ENCODE measurements around the gene TUBAL3. TPM values are rescaled to one million over a fixed set of nuclear protein-coding genes. Genes with fewer than 3 reads are reported as not detected.

Gene TUBAL3
- total and polyA plus RNA-seq, 2 donors (not counting 3 experiments of a cell fraction or from before 2014, with no cell fraction given) = not detected

DNA sequence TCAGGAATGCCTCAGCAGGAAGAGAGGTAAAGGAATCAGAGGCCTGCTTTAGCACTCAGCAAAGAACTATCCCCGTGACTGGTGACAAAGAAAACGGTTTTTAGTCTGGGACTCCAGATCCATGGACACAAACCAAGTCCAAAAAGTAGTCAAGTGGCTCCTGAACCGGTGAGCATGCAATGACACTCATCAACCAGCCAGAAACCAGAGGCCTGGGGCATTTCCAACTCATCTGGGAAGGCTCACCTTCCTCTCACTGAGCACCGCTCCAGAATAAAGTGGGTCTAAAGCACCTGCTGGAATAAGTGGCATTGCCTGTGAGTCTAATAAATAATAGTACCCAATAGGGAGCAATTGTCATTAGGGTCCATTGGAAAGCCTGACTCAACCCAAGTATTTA, 57.7 kb downstream of the TUBAL3 start:
- H3K9ac ChIP-seq (replicated peaks; ENCODE audit: extremely low read depth, insufficient read depth, low read length) = no peak overlapping the region
- H2AFZ ChIP-seq (ENCODE audit: low read depth, low read length) = no peak overlapping the region
- no peak overlapping the region for H3K4me2 ChIP-seq (ENCODE audit: insufficient read depth, low read length)
- no peak overlapping the region for H3K4me3 ChIP-seq (replicated peaks in 1 of 3; ENCODE audit: insufficient read depth in 1 of 3, low read depth in 1 of 3, low read length in 3 of 3)
- intact Hi-C loops (cut with micrococcal nuclease) = no loop called here
- TF ChIP-seq POLR2A (IDR thresholded peaks at IDR 0.05; ENCODE audit: low read depth, low read length) = no peak
- TF ChIP-seq GATA2 (IDR thresholded peaks at IDR 0.05; ENCODE audit: insufficient read depth, insufficient read length, low read depth, low read length) = no peak
- TF ChIP-seq, protein P1, sequence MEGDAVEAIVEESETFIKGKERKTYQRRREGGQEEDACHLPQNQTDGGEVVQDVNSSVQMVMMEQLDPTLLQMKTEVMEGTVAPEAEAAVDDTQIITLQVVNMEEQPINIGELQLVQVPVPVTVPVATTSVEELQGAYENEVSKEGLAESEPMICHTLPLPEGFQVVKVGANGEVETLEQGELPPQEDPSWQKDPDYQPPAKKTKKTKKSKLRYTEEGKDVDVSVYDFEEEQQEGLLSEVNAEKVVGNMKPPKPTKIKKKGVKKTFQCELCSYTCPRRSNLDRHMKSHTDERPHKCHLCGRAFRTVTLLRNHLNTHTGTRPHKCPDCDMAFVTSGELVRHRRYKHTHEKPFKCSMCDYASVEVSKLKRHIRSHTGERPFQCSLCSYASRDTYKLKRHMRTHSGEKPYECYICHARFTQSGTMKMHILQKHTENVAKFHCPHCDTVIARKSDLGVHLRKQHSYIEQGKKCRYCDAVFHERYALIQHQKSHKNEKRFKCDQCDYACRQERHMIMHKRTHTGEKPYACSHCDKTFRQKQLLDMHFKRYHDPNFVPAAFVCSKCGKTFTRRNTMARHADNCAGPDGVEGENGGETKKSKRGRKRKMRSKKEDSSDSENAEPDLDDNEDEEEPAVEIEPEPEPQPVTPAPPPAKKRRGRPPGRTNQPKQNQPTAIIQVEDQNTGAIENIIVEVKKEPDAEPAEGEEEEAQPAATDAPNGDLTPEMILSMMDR (IDR thresholded peaks at IDR 0.05; ENCODE audit: extremely low read depth in 1 of 2, insufficient read depth in 1 of 2, low read depth in 1 of 2, low read length in 2 of 2) = no peak
- TF ChIP-seq MYC (IDR thresholded peaks at IDR 0.05; ENCODE audit: low read depth, low read length) = no peak
- TF ChIP-seq EZH2 (IDR thresholded peaks at IDR 0.05; ENCODE audit: borderline replicate concordance, low read depth, low read length, severe bottlenecking) = no peak
- TF ChIP-seq POLR2AphosphoS5 (IDR thresholded peaks at IDR 0.05; ENCODE audit: insufficient read depth, low read depth, low read length) = no peak
- TF ChIP-seq FOS (IDR thresholded peaks at IDR 0.05; ENCODE audit: borderline replicate concordance, insufficient read depth, low read length) = no peak
- TF ChIP-seq, protein P2, sequence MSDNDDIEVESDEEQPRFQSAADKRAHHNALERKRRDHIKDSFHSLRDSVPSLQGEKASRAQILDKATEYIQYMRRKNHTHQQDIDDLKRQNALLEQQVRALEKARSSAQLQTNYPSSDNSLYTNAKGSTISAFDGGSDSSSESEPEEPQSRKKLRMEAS (IDR thresholded peaks at IDR 0.05; ENCODE audit: insufficient read depth, insufficient read length) = no peak
- TF ChIP-seq JUN (IDR thresholded peaks at IDR 0.05; ENCODE audit: borderline replicate concordance, insufficient read depth, insufficient read length, low read depth) = no peak
- no peak overlapping the region for H3K27ac ChIP-seq (ENCODE audit: insufficient read depth, low read depth, low read length)
- H4K20me1 ChIP-seq (replicated peaks; ENCODE audit: control insufficient read depth, extremely low read depth, insufficient read depth, low read length) = no peaks in the 10 kb centered on the region
- ChIA-PET POLR2A (no interaction called here), CTCF (no interaction called here)
- no peaks in the 10 kb centered on the region for H3K9me1 ChIP-seq (replicated peaks; ENCODE audit: control insufficient read depth, extremely low read depth, insufficient read depth, low read length)
- H3K27me3 ChIP-seq (ENCODE audit: control insufficient read depth in 2 of 2, insufficient read depth in 2 of 2, low read length in 2 of 2) = no peaks in the 10 kb centered on the region
- dilution Hi-C loops (cut with MboI; ENCODE audit: extremely low pct_ligation_motif_present, low sequenced_read_pairs) = no loop called here
- BruUV-seq (replicated peaks) = no TSS peak
- no peaks in the 10 kb centered on the region for H3K9me3 ChIP-seq (replicated peaks; ENCODE audit: control insufficient read depth, insufficient read depth, low read length)
- no peaks in the 10 kb centered on the region for H3K4me1 ChIP-seq (ENCODE audit: control insufficient read depth, extremely low read depth, insufficient read depth, low read length)
- no peak for DNase-seq (ENCODE audit: low read depth, low spot score)
- no peaks in the 10 kb centered on the region for H3K79me2 ChIP-seq (ENCODE audit: control insufficient read depth, insufficient read depth, low read length)
- H3K36me3 ChIP-seq (ENCODE audit: control insufficient read depth in 2 of 2, extremely low read depth in 1 of 2, insufficient read depth in 2 of 2, low read length in 2 of 2) = no peaks in the 10 kb centered on the region
- no peak for FAIRE-seq

Measured in endothelial cell of umbilical vein (primary cell).